Measurements from ENCODE around the gene IL12A. TPM values are rescaled to one million over a fixed set of nuclear protein-coding genes. Genes with fewer than 3 reads are reported as not detected.

IL12A gene
- total RNA-seq, 1 experiment from 2014 or later = 8.3 TPM

- no peak overlapping the region for H3K9ac ChIP-seq (ENCODE audit: low read length)
- H3K4me1 ChIP-seq (ENCODE audit: insufficient read depth, low read length) = peaks cover 6% of the 10 kb centered on the region
- ATAC-seq = no peak
- H4K20me1 ChIP-seq (ENCODE audit: low read length) = no peaks in the 10 kb centered on the region
- TF ChIP-seq CTCF (conservative IDR thresholded peaks at IDR 0.05; ENCODE audit: low read depth, low read length) (no peak), EZH2phosphoT487 (IDR thresholded peaks at IDR 0.05; ENCODE audit: borderline replicate concordance, low read length) (no peak), EZH2 (IDR thresholded peaks at IDR 0.05; ENCODE audit: low read length, unreplicated experiment) (no peak)
- ChIA-PET CTCF (interaction anchor here (0.6 to 1.0 kb wide), 3 partner anchors 8 to 111 kb away, joined by 3 to 4 read pairs (median 4); no protein-coding TSS in a partner anchor), POLR2A (ENCODE audit: unreplicated experiment) (no interaction called here)
- no peaks in the 10 kb centered on the region for H3K9me2 ChIP-seq (replicated peaks; ENCODE audit: low read length)
- no peaks in the 10 kb centered on the region for H3K27me3 ChIP-seq (ENCODE audit: low read length)
- no peaks in the 10 kb centered on the region for H3F3A ChIP-seq (ENCODE audit: low read length, unreplicated experiment)
- H3K4me3 ChIP-seq (ENCODE audit: low read length) = no peak overlapping the region
- H3K79me2 ChIP-seq (ENCODE audit: low read length) = no peaks in the 10 kb centered on the region
- BruUV-seq (replicated peaks) = no TSS peak
- no peak for DNase-seq
- no peaks in the 10 kb centered on the region for H3K9me3 ChIP-seq (ENCODE audit: low read length)
- H2AFZ ChIP-seq (ENCODE audit: low read length) = no peak overlapping the region
- peaks cover 10% of the 10 kb centered on the region for H3K36me3 ChIP-seq (ENCODE audit: low read depth, low read length)
- intact Hi-C loops (cut with micrococcal nuclease) = no loop called here
- H3K27ac ChIP-seq (ENCODE audit: low read length) = no peak overlapping the region
- H3K4me2 ChIP-seq (ENCODE audit: low read length) = no peak overlapping the region
Observed at GRCh38 chr3:159995091-159995490, 6.5 kb downstream of the IL12A start.

GRCh38 chr3:159996018-159996417 is 7.4 kb downstream of the IL12A start:
- Histone ChIP-seq H3K9me2 (replicated peaks; ENCODE audit: low read length) (no peaks in the 10 kb centered on the region), H3K27me3 (ENCODE audit: low read length) (no peaks in the 10 kb centered on the region), H3K4me3 (ENCODE audit: low read length) (no peak overlapping the region), H3K27ac (ENCODE audit: low read length) (no peak overlapping the region), H3K4me2 (ENCODE audit: low read length) (no peak overlapping the region), H2AFZ (ENCODE audit: low read length) (no peak overlapping the region), H3K9ac (ENCODE audit: low read length) (no peak overlapping the region), H3K79me2 (ENCODE audit: low read length) (no peaks in the 10 kb centered on the region), H3K36me3 (ENCODE audit: low read depth, low read length) (peaks cover 10% of the 10 kb centered on the region), H4K20me1 (ENCODE audit: low read length) (no peaks in the 10 kb centered on the region), H3K4me1 (ENCODE audit: insufficient read depth, low read length) (peaks cover 6% of the 10 kb centered on the region), H3F3A (ENCODE audit: low read length, unreplicated experiment) (no peaks in the 10 kb centered on the region), H3K9me3 (ENCODE audit: low read length) (no peaks in the 10 kb centered on the region)
- ChIA-PET POLR2A (ENCODE audit: unreplicated experiment) (interaction anchor here (0.7 kb wide), 1 partner anchor 37 kb away, joined by 3 read pairs; no protein-coding TSS in a partner anchor), CTCF (interaction anchor here (0.9 to 1.0 kb wide), 2 partner anchors 9 to 111 kb away, joined by 3 to 4 read pairs; no protein-coding TSS in a partner anchor)
- intact Hi-C loops (cut with micrococcal nuclease) = no loop called here
- ATAC-seq (no peak), DNase-seq (no peak)
- TF ChIP-seq EZH2 (IDR thresholded peaks at IDR 0.05; ENCODE audit: low read length, unreplicated experiment) (no peak), EZH2phosphoT487 (IDR thresholded peaks at IDR 0.05; ENCODE audit: borderline replicate concordance, low read length) (no peak), CTCF (conservative IDR thresholded peaks at IDR 0.05; ENCODE audit: low read depth, low read length) (no peak)
- BruUV-seq (replicated peaks) = no TSS peak

GRCh38 chr3:159996959-159997358 is 8.3 kb downstream of the IL12A start:
- H3K36me3 ChIP-seq (ENCODE audit: low read depth, low read length) = peaks cover 5% of the 10 kb centered on the region; the same call in 1 of the 2 replicates
- no TSS peak for BruUV-seq (replicated peaks)

More at GRCh38 chr3:159996959-159997358, 8.3 kb downstream of the IL12A start:
- Histone ChIP-seq H3K4me1 (ENCODE audit: insufficient read depth, low read length) (peaks cover 6% of the 10 kb centered on the region), H2AFZ (ENCODE audit: low read length) (no peak overlapping the region), H3K9ac (ENCODE audit: low read length) (no peak overlapping the region), H3K27ac (ENCODE audit: low read length) (no peak overlapping the region), H3K9me2 (replicated peaks; ENCODE audit: low read length) (no peaks in the 10 kb centered on the region), H3F3A (ENCODE audit: low read length, unreplicated experiment) (no peaks in the 10 kb centered on the region), H3K4me2 (ENCODE audit: low read length) (no peak overlapping the region), H3K27me3 (ENCODE audit: low read length) (no peaks in the 10 kb centered on the region), H3K79me2 (ENCODE audit: low read length) (no peaks in the 10 kb centered on the region), H3K4me3 (ENCODE audit: low read length) (no peak overlapping the region), H3K9me3 (ENCODE audit: low read length) (no peaks in the 10 kb centered on the region), H4K20me1 (ENCODE audit: low read length) (no peaks in the 10 kb centered on the region)
- intact Hi-C loops (cut with micrococcal nuclease) = no loop called here
- TF ChIP-seq EZH2phosphoT487 (IDR thresholded peaks at IDR 0.05; ENCODE audit: borderline replicate concordance, low read length) (no peak), CTCF (conservative IDR thresholded peaks at IDR 0.05; ENCODE audit: low read depth, low read length) (no peak), EZH2 (IDR thresholded peaks at IDR 0.05; ENCODE audit: low read length, unreplicated experiment) (no peak)
- ATAC-seq (no peak), DNase-seq (no peak)
- ChIA-PET CTCF (no interaction called here), POLR2A (ENCODE audit: unreplicated experiment) (no interaction called here)

Data from PC-3 (cell line).